HEK293 (cell line): ENCODE measurements around the gene DCPS.
"Not testable (repeated sequence)": the region's sequence is repeated elsewhere in the genome, so short reads cannot be mapped to it uniquely, and the experiment has no call there.

Experiments used
- CTCF ChIA-PET: fragments of 350-600 bp; formaldehyde crosslinking; extraction: SDS; loops from one replicate; lab custom pipeline; 2021; ENCODE audit warnings: antibody characterized with exemption; lab: Yijun Ruan, JAX
- POLR2A ChIA-PET: fragments of 300-600 bp; formaldehyde crosslinking; extraction: SDS; loops from one replicate; lab custom pipeline; 2020; ENCODE audit warnings: antibody characterized with exemption, inconsistent platforms; lab: Yijun Ruan, JAX
- H3K27ac ChIP-seq: fragments of 200-500 bp; sonication (Bioruptor generic); 2 replicates; pipeline ENCODE4 v1.5.1; 2014; ENCODE audit warnings: low read depth, low read length, control low read depth, inconsistent platforms; ENCODE audit errors: extremely low read depth
- H3K36me3 ChIP-seq, 2 experiments: fragments of 200-500 bp in 1 of 2; sonication (Bioruptor generic) in 1 of 2; 1 replicate in 1 of 2; 2 replicates in 1 of 2; pipeline ENCODE4 v1.5.1; 2014 to 2017; ENCODE audit warnings: inconsistent platforms in 2 of 2, low read length in 2 of 2; ENCODE audit not compliant: control insufficient read depth in 2 of 2, insufficient read depth in 1 of 2
- H3K4me1 ChIP-seq: fragments of 200-500 bp; sonication (Bioruptor generic); 2 replicates; pipeline ENCODE4 v1.5.1; 2014; ENCODE audit warnings: mild to moderate bottlenecking, low read length, inconsistent platforms; ENCODE audit not compliant: control insufficient read depth, insufficient read depth
- H3K4me3 ChIP-seq: 2 replicates; pipeline ENCODE4 v1.5.1; 2011; ENCODE audit warnings: low read depth, mild to moderate bottlenecking, control low read depth, low read length, moderate library complexity
- H3K9me3 ChIP-seq: fragments of 200-500 bp; sonication (Bioruptor generic); 2 replicates; pipeline ENCODE4 v1.5.1; 2014; ENCODE audit warnings: low read depth, low read length, inconsistent platforms; ENCODE audit not compliant: control insufficient read depth, insufficient read depth
- GFI1B ChIP-seq: fragments of 450-650 bp; formaldehyde crosslinking; IDR thresholded peaks from 2 replicates; pipeline ENCODE4 v1.5.1; 2016; ENCODE audit warnings: missing biosample characterization, missing genetic modification characterization
- GLI2 ChIP-seq: fragments of 450-650 bp; formaldehyde crosslinking; IDR thresholded peaks from 2 replicates; pipeline ENCODE4; 2017; ENCODE audit warnings: missing biosample characterization, missing genetic modification characterization, low read depth, borderline replicate concordance
- KLF8 ChIP-seq: fragments of 450-650 bp; formaldehyde crosslinking; IDR thresholded peaks from 2 replicates; pipeline ENCODE4 v1.5.1; 2016; ENCODE audit warnings: missing biosample characterization, missing genetic modification characterization
- MYNN ChIP-seq: fragments of 450-650 bp; formaldehyde crosslinking; IDR thresholded peaks from 2 replicates; pipeline ENCODE4 v1.5.1; 2016; ENCODE audit warnings: missing biosample characterization, missing genetic modification characterization, borderline replicate concordance
- SP2 ChIP-seq: fragments of 450-650 bp; formaldehyde crosslinking; IDR thresholded peaks from 2 replicates; pipeline ENCODE4 v1.5.1; 2016; ENCODE audit warnings: missing biosample characterization, missing genetic modification characterization
- ZBTB7A ChIP-seq: fragments of 450-650 bp; formaldehyde crosslinking; IDR thresholded peaks from 2 replicates; pipeline ENCODE4 v1.5.1; 2016; ENCODE audit warnings: low read depth, missing biosample characterization, missing genetic modification characterization
- ZFP37 ChIP-seq: fragments of 450-650 bp; formaldehyde crosslinking; IDR thresholded peaks from 2 replicates; pipeline ENCODE4 v1.5.1; 2016; ENCODE audit warnings: missing biosample characterization, missing genetic modification characterization
- ZNF433 ChIP-seq: fragments of 450-650 bp; formaldehyde crosslinking; IDR thresholded peaks from 2 replicates; pipeline ENCODE4 v1.5.1; 2016; ENCODE audit warnings: missing biosample characterization, missing genetic modification characterization, low read depth
- ZNF585B ChIP-seq: fragments of 450-650 bp; formaldehyde crosslinking; IDR thresholded peaks from 2 replicates; pipeline ENCODE4 v1.5.1; 2016; ENCODE audit warnings: missing biosample characterization, missing genetic modification characterization
- ZNF776 ChIP-seq: fragments of 450-650 bp; formaldehyde crosslinking; IDR thresholded peaks from 2 replicates; pipeline ENCODE4 v1.5.0; 2017; ENCODE audit warnings: missing biosample characterization, missing genetic modification characterization, borderline replicate concordance
- ZNF777 ChIP-seq: fragments of 450-650 bp; formaldehyde crosslinking; IDR thresholded peaks from 2 replicates; pipeline ENCODE4 v1.5.1; 2017; ENCODE audit warnings: missing biosample characterization, missing genetic modification characterization, borderline replicate concordance
- ZNF785 ChIP-seq: fragments of 450-650 bp; formaldehyde crosslinking; IDR thresholded peaks from 2 replicates; pipeline ENCODE4 v1.5.1; 2016; ENCODE audit warnings: missing biosample characterization, missing genetic modification characterization
- ZNF791 ChIP-seq: fragments of 450-650 bp; formaldehyde crosslinking; IDR thresholded peaks from 2 replicates; pipeline ENCODE4 v1.5.1; 2016; ENCODE audit warnings: missing biosample characterization, missing genetic modification characterization
- TF ChIP-seq, protein P1 (sequence below): fragments of 450-650 bp; formaldehyde crosslinking; IDR thresholded peaks from 2 replicates; pipeline ENCODE4 v1.5.1; 2016; ENCODE audit warnings: missing biosample characterization, missing genetic modification characterization
- TF ChIP-seq, protein P2 (sequence below): fragments of 450-650 bp; formaldehyde crosslinking; IDR thresholded peaks from 2 replicates; pipeline ENCODE4 v1.5.1; 2016; ENCODE audit warnings: missing biosample characterization, missing genetic modification characterization, borderline replicate concordance
- TF ChIP-seq, protein P3 (sequence below): fragments of 450-650 bp; formaldehyde crosslinking; IDR thresholded peaks from 2 replicates; pipeline ENCODE4 v1.5.1; 2016; ENCODE audit warnings: missing biosample characterization, missing genetic modification characterization
- TF ChIP-seq, protein P4 (sequence below): fragments of 450-650 bp; formaldehyde crosslinking; IDR thresholded peaks from 2 replicates; pipeline ENCODE4 v1.5.1; 2017; ENCODE audit warnings: missing biosample characterization, missing genetic modification characterization

Gene DCPS

DNA sequence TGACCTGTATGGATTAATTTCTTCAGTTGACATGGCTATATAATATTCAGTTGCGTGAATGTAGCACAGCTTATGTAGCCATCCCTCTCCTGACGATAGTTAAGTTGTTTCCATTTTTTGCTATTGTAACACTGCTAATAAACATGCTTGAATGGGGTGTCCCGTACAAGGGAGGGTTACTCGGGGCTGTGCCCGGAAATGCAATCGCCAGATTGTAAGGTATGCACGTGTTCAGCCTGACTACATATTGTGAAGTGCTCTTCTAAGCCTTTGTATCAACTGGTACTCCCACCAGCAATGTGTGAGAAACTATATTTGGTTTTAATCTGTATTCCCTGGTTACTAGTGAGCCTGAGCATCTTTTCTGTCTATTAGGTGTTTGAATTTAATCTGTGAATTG, 67.7 kb downstream of the DCPS start:
- Histone ChIP-seq H3K27ac (no peak overlapping the region), H3K4me3 (no peak overlapping the region), H3K9me3 (no peaks in the 10 kb centered on the region), H3K4me1 (no peaks in the 10 kb centered on the region), H3K36me3 (no peaks in the 10 kb centered on the region)
- CTCF ChIA-PET = no interaction called here
- POLR2A ChIA-PET = no interaction called here
- TF ChIP-seq ZNF791 (tag by site-specific recombination) (no peak), MYNN (tag by site-specific recombination) (no peak), ZNF777 (tag by site-specific recombination) (no peak), ZNF785 (no peak), KLF8 (tag by site-specific recombination) (no peak), ZNF585B (tag by site-specific recombination) (no peak), ZBTB7A (tag by site-specific recombination) (no peak), GFI1B (tag by site-specific recombination) (no peak), ZNF433 (tag by site-specific recombination) (no peak), SP2 (tag by site-specific recombination) (no peak), ZFP37 (no peak), ZNF776 (no peak), GLI2 (tag by site-specific recombination) (no peak)
- TF ChIP-seq, protein P1, sequence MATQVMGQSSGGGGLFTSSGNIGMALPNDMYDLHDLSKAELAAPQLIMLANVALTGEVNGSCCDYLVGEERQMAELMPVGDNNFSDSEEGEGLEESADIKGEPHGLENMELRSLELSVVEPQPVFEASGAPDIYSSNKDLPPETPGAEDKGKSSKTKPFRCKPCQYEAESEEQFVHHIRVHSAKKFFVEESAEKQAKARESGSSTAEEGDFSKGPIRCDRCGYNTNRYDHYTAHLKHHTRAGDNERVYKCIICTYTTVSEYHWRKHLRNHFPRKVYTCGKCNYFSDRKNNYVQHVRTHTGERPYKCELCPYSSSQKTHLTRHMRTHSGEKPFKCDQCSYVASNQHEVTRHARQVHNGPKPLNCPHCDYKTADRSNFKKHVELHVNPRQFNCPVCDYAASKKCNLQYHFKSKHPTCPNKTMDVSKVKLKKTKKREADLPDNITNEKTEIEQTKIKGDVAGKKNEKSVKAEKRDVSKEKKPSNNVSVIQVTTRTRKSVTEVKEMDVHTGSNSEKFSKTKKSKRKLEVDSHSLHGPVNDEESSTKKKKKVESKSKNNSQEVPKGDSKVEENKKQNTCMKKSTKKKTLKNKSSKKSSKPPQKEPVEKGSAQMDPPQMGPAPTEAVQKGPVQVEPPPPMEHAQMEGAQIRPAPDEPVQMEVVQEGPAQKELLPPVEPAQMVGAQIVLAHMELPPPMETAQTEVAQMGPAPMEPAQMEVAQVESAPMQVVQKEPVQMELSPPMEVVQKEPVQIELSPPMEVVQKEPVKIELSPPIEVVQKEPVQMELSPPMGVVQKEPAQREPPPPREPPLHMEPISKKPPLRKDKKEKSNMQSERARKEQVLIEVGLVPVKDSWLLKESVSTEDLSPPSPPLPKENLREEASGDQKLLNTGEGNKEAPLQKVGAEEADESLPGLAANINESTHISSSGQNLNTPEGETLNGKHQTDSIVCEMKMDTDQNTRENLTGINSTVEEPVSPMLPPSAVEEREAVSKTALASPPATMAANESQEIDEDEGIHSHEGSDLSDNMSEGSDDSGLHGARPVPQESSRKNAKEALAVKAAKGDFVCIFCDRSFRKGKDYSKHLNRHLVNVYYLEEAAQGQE (tag by site-specific recombination) = no peak
- TF ChIP-seq, protein P2, sequence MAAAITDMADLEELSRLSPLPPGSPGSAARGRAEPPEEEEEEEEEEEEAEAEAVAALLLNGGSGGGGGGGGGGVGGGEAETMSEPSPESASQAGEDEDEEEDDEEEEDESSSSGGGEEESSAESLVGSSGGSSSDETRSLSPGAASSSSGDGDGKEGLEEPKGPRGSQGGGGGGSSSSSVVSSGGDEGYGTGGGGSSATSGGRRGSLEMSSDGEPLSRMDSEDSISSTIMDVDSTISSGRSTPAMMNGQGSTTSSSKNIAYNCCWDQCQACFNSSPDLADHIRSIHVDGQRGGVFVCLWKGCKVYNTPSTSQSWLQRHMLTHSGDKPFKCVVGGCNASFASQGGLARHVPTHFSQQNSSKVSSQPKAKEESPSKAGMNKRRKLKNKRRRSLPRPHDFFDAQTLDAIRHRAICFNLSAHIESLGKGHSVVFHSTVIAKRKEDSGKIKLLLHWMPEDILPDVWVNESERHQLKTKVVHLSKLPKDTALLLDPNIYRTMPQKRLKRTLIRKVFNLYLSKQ (tag by site-specific recombination) = no peak
- TF ChIP-seq, protein P3, sequence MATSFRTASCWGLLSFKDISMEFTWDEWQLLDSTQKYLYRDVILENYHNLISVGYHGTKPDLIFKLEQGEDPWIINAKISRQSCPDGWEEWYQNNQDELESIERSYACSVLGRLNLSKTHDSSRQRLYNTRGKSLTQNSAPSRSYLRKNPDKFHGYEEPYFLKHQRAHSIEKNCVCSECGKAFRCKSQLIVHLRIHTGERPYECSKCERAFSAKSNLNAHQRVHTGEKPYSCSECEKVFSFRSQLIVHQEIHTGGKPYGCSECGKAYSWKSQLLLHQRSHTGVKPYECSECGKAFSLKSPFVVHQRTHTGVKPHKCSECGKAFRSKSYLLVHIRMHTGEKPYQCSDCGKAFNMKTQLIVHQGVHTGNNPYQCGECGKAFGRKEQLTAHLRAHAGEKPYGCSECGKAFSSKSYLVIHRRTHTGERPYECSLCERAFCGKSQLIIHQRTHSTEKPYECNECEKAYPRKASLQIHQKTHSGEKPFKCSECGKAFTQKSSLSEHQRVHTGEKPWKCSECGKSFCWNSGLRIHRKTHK (tag by site-specific recombination) = no peak
- TF ChIP-seq, protein P4, sequence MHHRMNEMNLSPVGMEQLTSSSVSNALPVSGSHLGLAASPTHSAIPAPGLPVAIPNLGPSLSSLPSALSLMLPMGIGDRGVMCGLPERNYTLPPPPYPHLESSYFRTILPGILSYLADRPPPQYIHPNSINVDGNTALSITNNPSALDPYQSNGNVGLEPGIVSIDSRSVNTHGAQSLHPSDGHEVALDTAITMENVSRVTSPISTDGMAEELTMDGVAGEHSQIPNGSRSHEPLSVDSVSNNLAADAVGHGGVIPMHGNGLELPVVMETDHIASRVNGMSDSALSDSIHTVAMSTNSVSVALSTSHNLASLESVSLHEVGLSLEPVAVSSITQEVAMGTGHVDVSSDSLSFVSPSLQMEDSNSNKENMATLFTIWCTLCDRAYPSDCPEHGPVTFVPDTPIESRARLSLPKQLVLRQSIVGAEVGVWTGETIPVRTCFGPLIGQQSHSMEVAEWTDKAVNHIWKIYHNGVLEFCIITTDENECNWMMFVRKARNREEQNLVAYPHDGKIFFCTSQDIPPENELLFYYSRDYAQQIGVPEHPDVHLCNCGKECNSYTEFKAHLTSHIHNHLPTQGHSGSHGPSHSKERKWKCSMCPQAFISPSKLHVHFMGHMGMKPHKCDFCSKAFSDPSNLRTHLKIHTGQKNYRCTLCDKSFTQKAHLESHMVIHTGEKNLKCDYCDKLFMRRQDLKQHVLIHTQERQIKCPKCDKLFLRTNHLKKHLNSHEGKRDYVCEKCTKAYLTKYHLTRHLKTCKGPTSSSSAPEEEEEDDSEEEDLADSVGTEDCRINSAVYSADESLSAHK (tag by site-specific recombination) = no peak

DNA sequence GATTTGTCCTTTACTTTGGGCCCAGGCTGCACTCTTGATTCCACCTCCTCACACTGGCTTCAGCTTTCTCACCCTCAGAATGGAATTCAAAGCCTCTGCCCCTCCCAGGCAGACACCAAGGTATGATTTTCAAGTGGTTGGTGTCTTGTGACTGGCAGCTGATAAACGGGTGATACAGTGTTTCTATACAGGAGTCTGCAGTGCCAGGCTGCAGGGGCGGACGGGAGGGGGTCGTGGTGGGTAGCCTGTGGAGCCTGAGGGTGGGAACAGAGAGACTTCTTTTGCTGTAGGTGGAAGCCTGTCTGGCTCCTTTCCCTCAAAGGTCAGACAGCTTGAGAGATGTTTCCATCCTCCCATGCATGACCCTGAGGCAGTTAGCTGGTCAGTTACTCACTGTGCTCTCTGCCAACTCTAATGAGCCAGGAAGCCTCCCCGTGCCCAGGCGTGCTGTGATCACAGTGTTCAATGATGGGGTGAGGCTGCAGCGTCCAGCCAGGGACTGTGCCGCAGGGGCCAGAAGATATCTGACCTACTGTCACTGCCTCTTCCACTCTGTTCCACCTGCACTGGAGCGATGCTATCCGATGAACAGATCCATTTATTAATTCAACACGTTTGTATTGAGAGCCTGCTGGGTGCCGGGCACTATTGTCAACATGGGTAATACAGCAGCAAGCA, 69.7 kb downstream of the DCPS start:
- H3K9me3 ChIP-seq, H3K4me1 ChIP-seq, H3K4me3 ChIP-seq, CTCF ChIA-PET, H3K36me3 ChIP-seq, POLR2A ChIA-PET, H3K27ac ChIP-seq: not testable (repeated sequence)

DNA sequence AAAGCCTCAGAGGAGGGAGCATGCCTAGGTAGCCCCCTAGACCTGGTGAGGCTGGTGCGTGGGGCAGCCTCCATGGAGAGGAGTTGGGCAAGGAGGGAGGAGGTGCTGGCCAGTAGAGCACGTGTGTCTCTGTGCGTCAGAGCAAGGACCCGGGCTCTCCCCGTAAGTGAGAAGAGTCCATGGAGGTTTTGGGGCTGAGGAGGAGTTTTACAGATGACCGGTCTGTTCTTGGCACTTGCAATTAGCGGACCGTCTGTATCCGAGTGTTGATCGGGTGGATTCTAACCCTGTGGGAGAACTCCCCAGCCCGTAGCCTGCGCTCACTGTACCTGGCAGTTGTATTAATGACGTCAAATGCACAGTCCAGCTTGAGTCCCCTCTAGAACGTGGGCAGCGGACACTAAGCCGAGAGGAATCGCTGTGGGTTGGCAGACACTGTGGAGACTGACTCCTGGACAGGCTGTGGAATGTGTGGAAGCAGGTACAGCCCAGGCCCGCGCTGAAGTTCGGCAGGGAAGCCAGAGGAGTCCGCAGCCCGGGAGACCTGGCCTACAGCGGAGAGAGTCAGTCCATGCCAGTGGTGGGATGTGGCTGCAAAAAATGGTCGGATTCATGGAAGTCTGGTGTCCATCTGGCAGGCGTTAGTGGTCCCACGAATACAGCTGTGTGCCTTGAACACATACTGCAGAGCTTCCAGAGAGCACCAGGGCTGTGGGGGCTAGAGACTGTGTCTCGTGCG, 70.9 kb downstream of the DCPS start:
- H3K4me1 ChIP-seq, H3K36me3 ChIP-seq, H3K9me3 ChIP-seq, H3K27ac ChIP-seq, H3K4me3 ChIP-seq, CTCF ChIA-PET: not testable (repeated sequence)
- POLR2A ChIA-PET = interaction anchor here (0.6 kb wide), 2 partner anchors 14 to 49 kb away, joined by 3 to 5 read pairs; no protein-coding TSS in a partner anchor
